ENCODE data around the gene LNP1. TPM values are rescaled to one million over a fixed set of nuclear protein-coding genes. Genes with fewer than 3 reads are reported as not detected.

LNP1 gene
- total and polyA plus RNA-seq, 10 donors: 0.52 to 2.6 (median 1.4) TPM

DNA sequence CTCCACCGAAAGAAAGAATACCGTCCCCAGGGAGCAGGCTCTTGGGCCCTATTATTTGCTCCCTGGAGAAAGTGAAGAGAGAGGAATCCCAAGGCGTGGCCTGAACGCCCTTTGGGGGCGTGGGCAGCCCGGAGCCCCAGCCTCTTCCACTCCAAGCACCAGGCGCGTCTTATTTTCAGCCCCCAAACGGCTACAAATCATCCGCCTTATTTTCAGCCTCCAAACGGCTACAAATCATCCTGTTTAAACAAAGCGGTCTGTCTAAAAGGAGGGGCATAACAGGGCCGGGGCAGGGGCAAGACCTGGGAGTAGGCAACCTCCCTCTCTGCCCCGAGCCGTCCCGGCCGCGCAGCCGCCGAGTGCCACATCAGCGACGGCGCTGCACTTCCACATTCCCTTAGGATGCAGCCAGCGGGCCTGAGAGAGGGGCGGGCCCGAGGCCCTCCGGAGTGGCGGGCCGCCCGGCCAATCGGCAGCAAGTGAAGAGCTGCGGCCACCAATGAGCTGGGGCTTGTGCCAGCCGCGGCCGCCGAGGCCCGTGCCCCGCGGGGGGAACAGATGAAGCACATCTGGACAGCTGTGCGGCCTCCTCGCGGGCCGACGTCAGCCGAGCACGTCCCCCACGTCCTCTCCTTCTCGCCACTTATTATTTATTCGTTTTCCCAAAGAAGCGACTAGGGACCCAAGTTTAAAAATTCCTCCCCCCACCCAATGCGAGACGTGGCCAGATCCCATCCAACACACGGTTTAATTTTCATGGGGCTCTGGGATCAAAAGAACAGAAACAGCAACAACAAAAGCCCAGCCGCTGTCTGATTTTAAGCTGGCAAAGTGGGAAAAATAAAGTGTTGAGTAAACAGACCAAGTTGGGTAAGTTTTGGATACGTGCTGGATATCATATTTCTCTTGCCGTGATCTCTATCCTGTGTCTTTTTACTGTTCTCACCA lies 91.0 kb downstream of the LNP1 start, which contains the start of gene TMEM45A:
TSS of gene TMEM45A (plus strand) at position 561 of the 948 bp plus-strand sequence. CDS start 62,593 bp downstream, outside the sequence.
- H3K9me3 ChIP-seq: no peaks in the 10 kb centered on the region
- 1 to 2% (median 1%) methylated on average over 30 to 56 of the region's 56 CpGs for WGBS, 5 donors
- no peaks in the 10 kb centered on the region for H3K36me3 ChIP-seq
- peaks cover 0 to 3% (median 0%) of the 10 kb centered on the region in 7 donors for H3K27me3 ChIP-seq (replicated peaks in 1 of 7)
- intact Hi-C loops (cut with DNase I; ENCODE audit: low total_unique reads): loop anchor here (10.0 kb wide), 1 partner anchor 88 kb away; the partner anchor contains the start of genes LNP1 and TOMM70
- TF ChIP-seq POLR2A (IDR thresholded peaks at IDR 0.05) (peak in 1 of 3 donors; percentile 30), POLR2AphosphoS5 (IDR thresholded peaks at IDR 0.05) (peak; percentile 76 to 91 (median 87)), CTCF (IDR thresholded peaks at IDR 0.05 in 8 of 11, conservative IDR thresholded peaks at IDR 0.05 in 3 of 11) (peak in 3 of 11 experiments; percentile 6 to 13 (median 8))
- peak; percentile 94 for DNase-seq
- peak within 1 kb of the TSS; percentile 45 to 75 (median 55) for H3K4me3 ChIP-seq
- peak within 1 kb of the TSS; percentile 5 to 83 (median 77) for H3K27ac ChIP-seq
- peaks cover 0 to 36% (median 20%) of the 10 kb centered on the region in 6 donors for H3K4me1 ChIP-seq

- H3K27ac ChIP-seq: no peak overlapping the region
- intact Hi-C loops (cut with DNase I; ENCODE audit: low total_unique reads): loop anchor here (10.0 kb wide), 1 partner anchor 92 kb away; the partner anchor contains the start of genes LNP1 and TOMM70
- no peak for TF ChIP-seq POLR2AphosphoS5 (IDR thresholded peaks at IDR 0.05)
- no peak for TF ChIP-seq CTCF (IDR thresholded peaks at IDR 0.05 in 8 of 11, conservative IDR thresholded peaks at IDR 0.05 in 3 of 11)
- no peak for TF ChIP-seq POLR2A (IDR thresholded peaks at IDR 0.05)
Observed at GRCh38 chr3:100496711-100497261, 95.4 kb downstream of the LNP1 start.

GRCh38 chr3:100499651-100500050 lies 98.3 kb downstream of the LNP1 start:
- peaks cover 0 to 13% (median 0%) of the 10 kb centered on the region in 6 donors for H3K4me1 ChIP-seq
- no peak for TF ChIP-seq CTCF (IDR thresholded peaks at IDR 0.05 in 8 of 11, conservative IDR thresholded peaks at IDR 0.05 in 3 of 11)
- TF ChIP-seq POLR2AphosphoS5 (IDR thresholded peaks at IDR 0.05): no peak
- TF ChIP-seq POLR2A (IDR thresholded peaks at IDR 0.05): no peak
- H3K4me3 ChIP-seq: no peak overlapping the region
- WGBS, 5 donors: 96 to 99% (median 96%) methylated on average over 4 of the region's 4 CpGs
- no peak for DNase-seq
- H3K27me3 ChIP-seq (replicated peaks in 1 of 7): no peaks in the 10 kb centered on the region
- H3K27ac ChIP-seq: no peak overlapping the region
- no peaks in the 10 kb centered on the region for H3K36me3 ChIP-seq
- intact Hi-C loops (cut with DNase I; ENCODE audit: low total_unique reads): loop anchor here (10.0 kb wide), 1 partner anchor 95 kb away; the partner anchor contains the start of genes LNP1 and TOMM70
- no peaks in the 10 kb centered on the region for H3K9me3 ChIP-seq

More at GRCh38 chr3:100496711-100497261, 95.4 kb downstream of the LNP1 start:
- Histone ChIP-seq H3K4me3 (no peak overlapping the region), H3K36me3 (no peaks in the 10 kb centered on the region), H3K9me3 (no peaks in the 10 kb centered on the region), H3K27me3 (replicated peaks in 1 of 7) (peaks cover 0 to 3% (median 0%) of the 10 kb centered on the region in 7 donors), H3K4me1 (peaks cover 0 to 31% (median 18%) of the 10 kb centered on the region in 6 donors)
- DNase-seq: no peak

Measured in spleen (tissue), 11 donors.